Measurements from ENCODE around the gene PRR19.

Gene PRR19

GRCh38 chr19:42279902-42280814 lies 21.8 kb upstream of the PRR19 start:
- Histone ChIP-seq H3K79me2 (ENCODE audit: insufficient read depth, low read length) (peaks cover 22% of the 10 kb centered on the region), H3K9me3 (ENCODE audit: insufficient read depth, low read depth, low read length) (no peaks in the 10 kb centered on the region), H3K27me3 (ENCODE audit: insufficient read depth, low read length, poor library complexity, severe bottlenecking) (no peaks in the 10 kb centered on the region), H3K4me3 (ENCODE audit: low read length, poor library complexity, severe bottlenecking) (peak overlapping the region; percentile 74), H3K9me2 (replicated peaks; ENCODE audit: low read depth, low read length) (no peaks in the 10 kb centered on the region), H3F3A (ENCODE audit: low read depth) (peaks cover 5% of the 10 kb centered on the region; the same call in 1 of the 2 replicates), H3K36me3 (ENCODE audit: insufficient read depth, low read length) (no peaks in the 10 kb centered on the region), H3K9ac (ENCODE audit: low read depth, low read length, poor library complexity, severe bottlenecking) (peak overlapping the region; percentile 76), H3K4me1 (ENCODE audit: insufficient read depth, low read length, poor library complexity, severe bottlenecking) (peaks cover 41% of the 10 kb centered on the region), H4K20me1 (ENCODE audit: insufficient read depth, low read length, poor library complexity, severe bottlenecking) (peaks cover 7% of the 10 kb centered on the region), H2AFZ (ENCODE audit: low read length) (peak overlapping the region; percentile 49), H3K4me2 (ENCODE audit: low read depth, low read length, poor library complexity, severe bottlenecking) (peak overlapping the region; percentile 87)
- TF ChIP-seq EZH2phosphoT487 (IDR thresholded peaks at IDR 0.05; ENCODE audit: borderline replicate concordance): no peak
- TF ChIP-seq, protein P1, sequence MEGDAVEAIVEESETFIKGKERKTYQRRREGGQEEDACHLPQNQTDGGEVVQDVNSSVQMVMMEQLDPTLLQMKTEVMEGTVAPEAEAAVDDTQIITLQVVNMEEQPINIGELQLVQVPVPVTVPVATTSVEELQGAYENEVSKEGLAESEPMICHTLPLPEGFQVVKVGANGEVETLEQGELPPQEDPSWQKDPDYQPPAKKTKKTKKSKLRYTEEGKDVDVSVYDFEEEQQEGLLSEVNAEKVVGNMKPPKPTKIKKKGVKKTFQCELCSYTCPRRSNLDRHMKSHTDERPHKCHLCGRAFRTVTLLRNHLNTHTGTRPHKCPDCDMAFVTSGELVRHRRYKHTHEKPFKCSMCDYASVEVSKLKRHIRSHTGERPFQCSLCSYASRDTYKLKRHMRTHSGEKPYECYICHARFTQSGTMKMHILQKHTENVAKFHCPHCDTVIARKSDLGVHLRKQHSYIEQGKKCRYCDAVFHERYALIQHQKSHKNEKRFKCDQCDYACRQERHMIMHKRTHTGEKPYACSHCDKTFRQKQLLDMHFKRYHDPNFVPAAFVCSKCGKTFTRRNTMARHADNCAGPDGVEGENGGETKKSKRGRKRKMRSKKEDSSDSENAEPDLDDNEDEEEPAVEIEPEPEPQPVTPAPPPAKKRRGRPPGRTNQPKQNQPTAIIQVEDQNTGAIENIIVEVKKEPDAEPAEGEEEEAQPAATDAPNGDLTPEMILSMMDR (conservative IDR thresholded peaks at IDR 0.05; ENCODE audit: low read length): peak; percentile 82

- Histone ChIP-seq H3K9ac (ENCODE audit: low read depth, low read length, poor library complexity, severe bottlenecking) (peak overlapping the region; percentile 76), H3F3A (ENCODE audit: low read depth) (peaks cover 5% of the 10 kb centered on the region; the same call in 1 of the 2 replicates), H4K20me1 (ENCODE audit: insufficient read depth, low read length, poor library complexity, severe bottlenecking) (peaks cover 13% of the 10 kb centered on the region), H3K36me3 (ENCODE audit: insufficient read depth, low read length) (no peaks in the 10 kb centered on the region), H3K79me2 (ENCODE audit: insufficient read depth, low read length) (peaks cover 28% of the 10 kb centered on the region), H3K4me1 (ENCODE audit: insufficient read depth, low read length, poor library complexity, severe bottlenecking) (peaks cover 47% of the 10 kb centered on the region), H3K4me3 (ENCODE audit: low read length, poor library complexity, severe bottlenecking) (peak overlapping the region; percentile 74), H3K9me3 (ENCODE audit: insufficient read depth, low read depth, low read length) (no peaks in the 10 kb centered on the region), H2AFZ (ENCODE audit: low read length) (peak overlapping the region; percentile 37; the same call in 1 of the 2 replicates), H3K27me3 (ENCODE audit: insufficient read depth, low read length, poor library complexity, severe bottlenecking) (no peaks in the 10 kb centered on the region), H3K4me2 (ENCODE audit: low read depth, low read length, poor library complexity, severe bottlenecking) (peak overlapping the region; percentile 87), H3K9me2 (replicated peaks; ENCODE audit: low read depth, low read length) (no peaks in the 10 kb centered on the region)
- TF ChIP-seq EZH2phosphoT487 (IDR thresholded peaks at IDR 0.05; ENCODE audit: borderline replicate concordance): no peak
- TF ChIP-seq, protein P1 (conservative IDR thresholded peaks at IDR 0.05; ENCODE audit: low read length): no peak
Measured at GRCh38 chr19:42280815-42281145, 21.2 kb upstream of the PRR19 start.

- Histone ChIP-seq H3K9me2 (replicated peaks; ENCODE audit: low read depth, low read length) (no peaks in the 10 kb centered on the region), H3K27me3 (ENCODE audit: insufficient read depth, low read length, poor library complexity, severe bottlenecking) (no peaks in the 10 kb centered on the region), H3K36me3 (ENCODE audit: insufficient read depth, low read length) (no peaks in the 10 kb centered on the region), H3K4me1 (ENCODE audit: insufficient read depth, low read length, poor library complexity, severe bottlenecking) (peaks cover 52% of the 10 kb centered on the region), H3K9me3 (ENCODE audit: insufficient read depth, low read depth, low read length) (no peaks in the 10 kb centered on the region), H3K4me3 (ENCODE audit: low read length, poor library complexity, severe bottlenecking) (peak overlapping the region; percentile 74), H2AFZ (ENCODE audit: low read length) (no peak overlapping the region), H3K4me2 (ENCODE audit: low read depth, low read length, poor library complexity, severe bottlenecking) (peak overlapping the region; percentile 87), H4K20me1 (ENCODE audit: insufficient read depth, low read length, poor library complexity, severe bottlenecking) (peaks cover 17% of the 10 kb centered on the region), H3K79me2 (ENCODE audit: insufficient read depth, low read length) (peaks cover 33% of the 10 kb centered on the region), H3K9ac (ENCODE audit: low read depth, low read length, poor library complexity, severe bottlenecking) (peak overlapping the region; percentile 76), H3F3A (ENCODE audit: low read depth) (peaks cover 5% of the 10 kb centered on the region; the same call in 1 of the 2 replicates)
- TF ChIP-seq, protein P1 (conservative IDR thresholded peaks at IDR 0.05; ENCODE audit: low read length): no peak
- no peak for TF ChIP-seq EZH2phosphoT487 (IDR thresholded peaks at IDR 0.05; ENCODE audit: borderline replicate concordance)
Measured at GRCh38 chr19:42281146-42281826, 20.6 kb upstream of the PRR19 start.
